Epithelial cell of proximal tubule (primary cell): ENCODE results near the gene HINT2. TPM values are rescaled to one million over a fixed set of nuclear protein-coding genes. Genes with fewer than 3 reads are reported as not detected.

Source experiments
- DNase-seq: peaks from one replicate; pipeline ENCODE4 v3.0.0-alpha.2; 2011; ENCODE audit warnings: low read depth
- H3K4me3 ChIP-seq: 2 replicates; pipeline ENCODE4 v1.5.1; 2011; ENCODE audit warnings: low read depth, mild to moderate bottlenecking, low read length
- CTCF ChIP-seq: conservative IDR thresholded peaks from 2 replicates; pipeline ENCODE4 v1.5.1; 2012; ENCODE audit warnings: low read depth, mild to moderate bottlenecking, low read length
- total RNA-seq: library from RNA; depleted of rRNA; stranded (reverse); fragments of >200 nt; gene quantifications from 2 replicates; pipeline ENCODE4 v1.2.3, GENCODE V29; 2015

The HINT2 gene
- total RNA-seq, 1 donor from 2014 or later: 25.9 TPM

DNA sequence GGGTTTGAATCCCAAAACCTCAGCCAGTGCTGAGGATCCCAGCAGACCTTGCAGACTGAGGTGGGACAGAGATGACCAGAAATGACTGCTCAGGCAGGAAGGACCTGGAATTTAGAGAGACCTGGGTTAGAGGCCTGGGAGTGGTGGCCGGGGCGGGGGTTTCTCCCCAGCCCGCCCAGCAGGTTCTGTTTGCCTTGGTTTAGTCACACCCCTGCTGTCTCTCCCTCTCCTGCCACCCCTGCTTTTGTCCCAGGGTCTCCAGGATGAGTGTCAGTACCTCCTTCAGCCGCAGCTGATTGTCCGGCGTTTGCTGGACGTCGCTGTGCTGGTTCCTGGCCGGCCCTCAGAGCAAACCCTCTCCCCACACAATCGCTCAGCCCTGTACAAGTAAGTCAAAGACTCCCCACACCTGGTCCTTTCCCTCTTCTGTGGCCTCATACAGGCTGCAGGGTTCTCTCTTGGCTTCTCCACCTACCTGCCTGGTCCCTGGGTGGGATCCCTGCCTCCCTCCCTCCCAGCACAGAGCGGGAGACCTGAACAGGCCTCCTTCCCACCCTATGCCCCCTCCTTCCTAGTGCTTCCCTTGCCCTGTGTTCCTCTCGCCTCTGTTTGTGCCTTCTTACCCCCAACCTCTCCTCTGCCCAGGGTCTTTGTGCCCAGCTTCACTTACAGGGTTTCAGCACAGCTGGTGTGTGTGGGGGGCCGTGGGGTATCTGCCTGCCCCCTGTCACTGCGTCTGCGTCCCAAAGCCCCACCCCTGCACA is 26.2 kb upstream of the HINT2 start:
- TF ChIP-seq CTCF: no peak

GRCh38 chr9:35839926-35840325 is 25.1 kb upstream of the HINT2 start:
- DNase-seq: no peak
- no peak for TF ChIP-seq CTCF
- H3K4me3 ChIP-seq: no peak overlapping the region

More for the DNA sequence above, 26.2 kb upstream of the HINT2 start:
- DNase-seq: no peak
- H3K4me3 ChIP-seq: no peak overlapping the region

DNA sequence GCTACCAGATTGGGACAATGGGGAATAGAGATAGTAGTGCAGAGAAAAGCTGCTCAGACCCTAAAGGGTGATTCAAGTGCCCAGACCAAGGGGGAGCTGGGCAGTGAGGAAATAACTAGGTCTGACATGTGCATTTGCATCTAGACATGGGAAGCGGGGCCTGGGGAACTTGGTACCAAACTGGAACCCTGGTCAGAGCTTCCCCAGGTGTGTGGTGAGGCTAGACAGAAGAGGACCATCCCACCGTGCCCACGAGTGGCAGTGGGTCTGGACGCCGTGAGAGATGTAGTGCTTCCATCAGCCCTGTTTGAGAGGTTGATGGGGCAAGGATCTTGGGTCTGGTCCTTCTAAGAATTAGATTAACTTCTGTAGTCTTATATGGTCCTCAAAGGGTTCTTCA is 21.8 kb upstream of the HINT2 start:
- no peak for TF ChIP-seq CTCF
- H3K4me3 ChIP-seq: no peak overlapping the region
- DNase-seq: no peak

- H3K4me3 ChIP-seq: no peak overlapping the region
- no peak for TF ChIP-seq CTCF
- no peak for DNase-seq
These were observed 20.9 kb upstream of the HINT2 start for GRCh38 chr9:35835766-35836165.

DNA sequence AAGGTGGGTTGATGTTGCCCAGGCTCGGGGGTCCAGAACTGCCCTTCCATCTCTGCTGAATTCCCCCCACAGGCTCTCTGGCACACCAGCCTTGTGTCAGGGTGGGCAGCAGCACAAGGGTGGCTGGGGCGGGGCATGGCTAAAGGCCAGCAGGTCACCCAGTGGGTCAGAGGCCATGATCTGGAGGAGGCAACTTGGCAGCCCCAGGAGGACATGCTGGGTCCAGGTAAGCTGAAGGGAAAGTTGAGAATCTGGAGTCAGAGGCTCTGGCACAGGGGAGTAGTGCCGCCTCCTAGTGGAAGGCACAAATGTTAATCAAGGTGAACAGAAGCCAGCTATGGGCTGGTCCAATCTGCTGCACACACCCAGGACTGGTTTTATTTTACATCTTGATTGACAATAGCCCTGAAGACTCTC is 20.4 kb upstream of the HINT2 start:
- no peak for DNase-seq
- TF ChIP-seq CTCF: peak; percentile 45
- no peak overlapping the region for H3K4me3 ChIP-seq

DNA sequence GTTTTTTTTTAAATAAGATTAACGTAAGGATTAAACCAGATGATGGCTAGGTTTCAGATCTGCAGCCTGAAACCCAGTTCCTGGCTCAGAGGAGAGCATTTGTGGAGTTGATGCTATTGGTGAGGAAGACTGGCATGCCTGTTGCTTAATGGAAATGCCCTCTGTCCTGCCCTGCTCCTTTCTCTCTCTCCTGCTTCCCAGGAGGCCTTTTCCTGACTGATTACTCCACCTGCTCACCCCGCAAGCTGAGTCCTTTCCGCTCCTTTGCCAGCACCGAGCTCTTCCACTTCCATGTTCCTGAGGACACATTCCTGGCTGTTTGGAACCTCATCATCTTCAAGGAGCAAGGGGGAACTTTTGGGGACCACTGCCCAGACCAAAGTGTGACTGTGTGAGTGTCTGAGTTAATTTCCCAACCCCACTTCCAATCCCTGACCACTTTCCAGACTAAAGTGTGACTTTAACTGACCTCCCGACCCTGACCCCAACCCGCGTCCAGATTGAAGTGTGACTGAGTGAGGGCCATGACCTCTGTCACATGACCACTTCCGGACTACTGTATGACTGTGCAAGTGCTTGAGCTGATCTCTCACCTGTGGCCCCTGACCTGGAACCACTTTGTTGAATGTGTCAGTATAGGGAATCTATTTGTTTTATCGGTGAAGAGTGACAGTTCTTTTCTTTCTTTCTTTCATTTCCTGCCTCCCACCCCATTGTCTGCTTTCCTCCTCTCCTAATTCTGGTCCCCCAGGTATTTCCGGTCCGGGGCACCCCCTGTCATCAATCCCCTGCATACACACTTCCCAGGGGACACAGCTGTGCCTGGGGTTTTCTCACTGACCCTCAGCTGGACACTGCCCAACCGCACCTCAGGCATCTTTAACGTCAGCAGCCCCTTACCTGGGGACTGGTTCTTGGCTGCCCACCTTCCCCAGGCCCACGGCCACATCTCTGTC is 19.7 kb upstream of the HINT2 start:
- DNase-seq: no peak
- H3K4me3 ChIP-seq: no peak overlapping the region

More for the DNA sequence above, 19.7 kb upstream of the HINT2 start:
- no peak for TF ChIP-seq CTCF
